Fibroblast of lung (primary cell): ENCODE data around the gene ERGIC3.

ENCODE experiments used
- EZH2 ChIP-seq: IDR thresholded peaks from 2 replicates; pipeline ENCODE4 v1.5.1; 2012; ENCODE audit warnings: low read length, control low read depth, mild to moderate bottlenecking; ENCODE audit errors: missing control alignments
- TF ChIP-seq, protein P1 (sequence below), 2 donors: IDR thresholded peaks in 1 of 2; conservative IDR thresholded peaks in 1 of 2; 1 replicate in 1 of 2; 2 replicates in 1 of 2; pipeline ENCODE4 v1.5.1; 2011 to 2012; ENCODE audit warnings: low read length in 2 of 2, control low read depth in 1 of 2, inconsistent platforms in 1 of 2, low read depth in 1 of 2, mild to moderate bottlenecking in 1 of 2

GRCh38 chr20:35527122-35527769 is 14.6 kb upstream of the ERGIC3 start:
- no peak for TF ChIP-seq EZH2
- TF ChIP-seq, protein P1, sequence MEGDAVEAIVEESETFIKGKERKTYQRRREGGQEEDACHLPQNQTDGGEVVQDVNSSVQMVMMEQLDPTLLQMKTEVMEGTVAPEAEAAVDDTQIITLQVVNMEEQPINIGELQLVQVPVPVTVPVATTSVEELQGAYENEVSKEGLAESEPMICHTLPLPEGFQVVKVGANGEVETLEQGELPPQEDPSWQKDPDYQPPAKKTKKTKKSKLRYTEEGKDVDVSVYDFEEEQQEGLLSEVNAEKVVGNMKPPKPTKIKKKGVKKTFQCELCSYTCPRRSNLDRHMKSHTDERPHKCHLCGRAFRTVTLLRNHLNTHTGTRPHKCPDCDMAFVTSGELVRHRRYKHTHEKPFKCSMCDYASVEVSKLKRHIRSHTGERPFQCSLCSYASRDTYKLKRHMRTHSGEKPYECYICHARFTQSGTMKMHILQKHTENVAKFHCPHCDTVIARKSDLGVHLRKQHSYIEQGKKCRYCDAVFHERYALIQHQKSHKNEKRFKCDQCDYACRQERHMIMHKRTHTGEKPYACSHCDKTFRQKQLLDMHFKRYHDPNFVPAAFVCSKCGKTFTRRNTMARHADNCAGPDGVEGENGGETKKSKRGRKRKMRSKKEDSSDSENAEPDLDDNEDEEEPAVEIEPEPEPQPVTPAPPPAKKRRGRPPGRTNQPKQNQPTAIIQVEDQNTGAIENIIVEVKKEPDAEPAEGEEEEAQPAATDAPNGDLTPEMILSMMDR (conservative IDR thresholded peaks at IDR 0.05 in 1 of 2, IDR thresholded peaks at IDR 0.05 in 1 of 2; ENCODE audit: low read depth in 1 of 2, low read length in 2 of 2), result no peak
